AG10803 (cell line): ENCODE data around the gene TRIM2.

Experiments
- DNase-seq: peaks from one replicate; pipeline ENCODE4 v3.0.0; 2010; ENCODE audit warnings: low read depth
- H3K4me3 ChIP-seq: 2 replicates; pipeline ENCODE4 v1.5.1; 2011; ENCODE audit warnings: mild to moderate bottlenecking, low read length, control low read depth
- CTCF ChIP-seq: conservative IDR thresholded peaks from 2 replicates; pipeline ENCODE4 v1.5.1; 2011; ENCODE audit warnings: mild to moderate bottlenecking, low read length, control low read depth, inconsistent platforms

Gene TRIM2

GRCh38 chr4:153206534-153206933 is 2.3 kb downstream of the TRIM2 start:
- no peak for DNase-seq
- H3K4me3 ChIP-seq = no peak overlapping the region
- TF ChIP-seq CTCF = no peak

GRCh38 chr4:153207027-153207426 is 2.8 kb downstream of the TRIM2 start:
- TF ChIP-seq CTCF = no peak
- H3K4me3 ChIP-seq = no peak overlapping the region
- DNase-seq = no peak

GRCh38 chr4:153207567-153207966 is 3.3 kb downstream of the TRIM2 start:
- DNase-seq = peak; percentile 20
- no peak overlapping the region for H3K4me3 ChIP-seq
- peak; percentile 65 for TF ChIP-seq CTCF

GRCh38 chr4:153209410-153209809 is 5.2 kb downstream of the TRIM2 start:
- H3K4me3 ChIP-seq = no peak overlapping the region
- no peak for DNase-seq
- no peak for TF ChIP-seq CTCF

- H3K4me3 ChIP-seq = no peak overlapping the region
- no peak for TF ChIP-seq CTCF
- DNase-seq = no peak
These were observed 6.5 kb downstream of the TRIM2 start for GRCh38 chr4:153210727-153211126.

- no peak overlapping the region for H3K4me3 ChIP-seq
- peak; percentile 86 for DNase-seq
- TF ChIP-seq CTCF = no peak
These were observed 7.9 kb downstream of the TRIM2 start for GRCh38 chr4:153211986-153212728.

GRCh38 chr4:153212736-153213135 is 8.5 kb downstream of the TRIM2 start:
- no peak overlapping the region for H3K4me3 ChIP-seq
- no peak for DNase-seq
- TF ChIP-seq CTCF = no peak
